ENCODE measurements around the gene GALNT14. TPM values are rescaled to one million over a fixed set of nuclear protein-coding genes. Genes with fewer than 3 reads are reported as not detected.

The GALNT14 gene
- total and polyA plus RNA-seq, 2 of the 13 experiments (the other 11 are each of a cell fraction or from before 2014, with no cell fraction given) = not detected

GRCh38 chr2:31018280-31018679 lies 120.0 kb downstream of the GALNT14 start:
- CTCF ChIA-PET (ENCODE audit: low intra/inter-chr PET ratio, low total read pairs) = no interaction called here
- Histone ChIP-seq H3K4me2 (ENCODE audit: low read depth, low read length) (no peak overlapping the region), H3K27me3 (ENCODE audit: control insufficient read depth in 1 of 2, insufficient read depth in 2 of 2, low read length in 2 of 2) (peaks cover 0 to 5% of the 10 kb centered on the region in 2 experiments; a peak in 1 of 5 replicates), H3K36me3 (replicated peaks in 1 of 2; ENCODE audit: control insufficient read depth in 1 of 2, insufficient read depth in 2 of 2, low read length in 2 of 2) (no peaks in the 10 kb centered on the region), H3K9me3 (ENCODE audit: low read length) (no peaks in the 10 kb centered on the region), H3K9ac (ENCODE audit: insufficient read depth, low read depth, low read length) (no peak overlapping the region), H4K20me1 (ENCODE audit: insufficient read depth, low read length) (no peaks in the 10 kb centered on the region), H3K4me1 (ENCODE audit: insufficient read depth, low read length) (no peaks in the 10 kb centered on the region), H3K27ac (ENCODE audit: extremely low read length, insufficient read depth, low read length) (no peak overlapping the region), H2AFZ (ENCODE audit: low read length) (no peak overlapping the region), H3K79me2 (ENCODE audit: insufficient read depth, low read length) (no peaks in the 10 kb centered on the region), H3K4me3 (replicated peaks in 1 of 3; ENCODE audit: insufficient read depth in 1 of 3, low read depth in 2 of 3, low read length in 3 of 3) (no peak overlapping the region)
- no TSS peak for BruUV-seq (replicated peaks)
- WGBS (ENCODE audit: low lambda C conversion rate) = 19% methylated on average over 6 of the region's 6 CpGs
- POLR2A ChIA-PET = no interaction called here
- DNase-seq (ENCODE audit: low spot score) (no peak), FAIRE-seq (no peak), ATAC-seq (no peak)
- intact Hi-C loops (cut with micrococcal nuclease; ENCODE audit: unreplicated experiment) = no loop called here
- in situ Hi-C loops (cut with HindIII; ENCODE audit: extremely low pct_ligation_motif_present, low pct_unique_long_range_greater_than_20kb) = no loop called here
- TF ChIP-seq SIN3A (IDR thresholded peaks at IDR 0.05; ENCODE audit: borderline replicate concordance, low read depth, low read length) (no peak), HMGA1 (CRISPR knock-in tag; conservative IDR thresholded peaks at IDR 0.05) (no peak), MED8 (CRISPR knock-in tag; IDR thresholded peaks at IDR 0.05; ENCODE audit: insufficient replicate concordance) (no peak), ZNF550 (CRISPR knock-in tag; IDR thresholded peaks at IDR 0.05; ENCODE audit: borderline replicate concordance) (no peak), KDM5A (IDR thresholded peaks at IDR 0.05; ENCODE audit: borderline replicate concordance, low read length) (no peak), ZNF235 (CRISPR knock-in tag; IDR thresholded peaks at IDR 0.05; ENCODE audit: borderline replicate concordance) (no peak), CSRNP2 (CRISPR knock-in tag; conservative IDR thresholded peaks at IDR 0.05; ENCODE audit: low read depth) (no peak), POGZ (CRISPR knock-in tag; IDR thresholded peaks at IDR 0.05) (no peak), ZNF549 (CRISPR knock-in tag; IDR thresholded peaks at IDR 0.05) (no peak), AHR (CRISPR knock-in tag; IDR thresholded peaks at IDR 0.05) (no peak), ZNF557 (CRISPR knock-in tag; IDR thresholded peaks at IDR 0.05) (no peak), ZBTB38 (CRISPR knock-in tag; IDR thresholded peaks at IDR 0.05) (no peak), LCORL (IDR thresholded peaks at IDR 0.05) (no peak), LCORL (CRISPR knock-in tag; IDR thresholded peaks at IDR 0.05) (no peak), MIER3 (CRISPR knock-in tag; IDR thresholded peaks at IDR 0.05; ENCODE audit: borderline replicate concordance) (no peak), SRY (CRISPR knock-in tag; IDR thresholded peaks at IDR 0.05) (no peak), ZNF232 (CRISPR knock-in tag; IDR thresholded peaks at IDR 0.05; ENCODE audit: borderline replicate concordance) (no peak), ZNF773 (CRISPR knock-in tag; IDR thresholded peaks at IDR 0.05; ENCODE audit: borderline replicate concordance) (no peak), TOE1 (CRISPR knock-in tag; IDR thresholded peaks at IDR 0.05) (no peak), REPIN1 (CRISPR knock-in tag; IDR thresholded peaks at IDR 0.05; ENCODE audit: borderline replicate concordance, low read depth) (no peak), ZFYVE20 (CRISPR knock-in tag; IDR thresholded peaks at IDR 0.05; ENCODE audit: borderline replicate concordance, low read depth) (no peak)
